ENCODE measurements around the gene PRR20C.
"Not testable (repeated sequence)": the region's sequence is repeated elsewhere in the genome, so short reads cannot be mapped to it uniquely, and the experiment has no call there.

Gene PRR20C

GRCh38 chr13:57153761-57154160 is at the start of gene PRR20C:
Gene PRR20C (plus strand): TSS chr13:57154061. CDS start chr13:57154448, 387 bp downstream.
- not testable (repeated sequence) for DNase-seq (ENCODE audit: low read depth in 2 of 2, low spot score in 1 of 2)

DNA sequence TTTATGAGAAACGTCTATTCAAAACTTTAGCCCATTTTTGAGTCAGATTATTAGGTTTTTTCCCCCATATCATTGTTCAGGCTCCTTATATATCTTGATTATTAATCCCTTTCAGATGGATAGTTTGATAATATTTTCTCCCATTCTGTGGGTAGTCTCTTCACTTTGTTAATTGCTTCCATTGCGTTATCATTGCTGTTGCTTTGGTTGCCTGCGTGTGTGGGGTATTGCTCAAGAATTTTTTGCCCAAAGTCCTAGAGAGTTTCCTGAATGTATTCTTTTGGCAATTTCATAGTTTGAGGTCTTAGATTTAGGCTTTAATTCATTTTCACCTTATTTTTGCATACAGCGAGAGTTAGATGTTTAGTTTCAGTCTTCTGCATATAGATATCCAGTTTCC is 38.9 kb upstream of the PRR20C start:
- no peak for DNase-seq (ENCODE audit: low read depth in 2 of 2, low spot score in 1 of 2)

GRCh38 chr13:57123681-57124080 is 30.2 kb upstream of the PRR20C start:
- no peak for DNase-seq (ENCODE audit: low read depth in 2 of 2, low spot score in 1 of 2)

DNA sequence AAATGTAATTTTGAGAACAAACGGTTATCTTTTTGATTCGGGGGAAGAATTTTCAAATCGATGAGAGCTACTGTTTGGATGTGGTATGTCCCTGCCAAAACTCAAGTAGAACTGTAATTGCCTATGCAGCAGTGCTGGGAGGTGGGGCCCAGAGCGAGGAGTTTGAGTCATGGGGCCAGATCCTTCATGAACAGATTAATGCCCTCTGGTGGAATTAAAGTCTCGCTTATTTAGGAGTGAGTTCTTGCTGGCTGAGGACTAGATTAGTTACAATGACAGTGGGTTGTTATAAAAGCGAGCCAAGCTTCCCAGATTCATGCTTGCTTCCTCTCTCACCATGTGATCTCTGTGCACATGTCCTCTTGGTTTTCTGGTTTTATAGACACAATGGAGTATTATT is 25.0 kb upstream of the PRR20C start:
- no peak for DNase-seq (ENCODE audit: low read depth in 2 of 2, low spot score in 1 of 2)

DNA sequence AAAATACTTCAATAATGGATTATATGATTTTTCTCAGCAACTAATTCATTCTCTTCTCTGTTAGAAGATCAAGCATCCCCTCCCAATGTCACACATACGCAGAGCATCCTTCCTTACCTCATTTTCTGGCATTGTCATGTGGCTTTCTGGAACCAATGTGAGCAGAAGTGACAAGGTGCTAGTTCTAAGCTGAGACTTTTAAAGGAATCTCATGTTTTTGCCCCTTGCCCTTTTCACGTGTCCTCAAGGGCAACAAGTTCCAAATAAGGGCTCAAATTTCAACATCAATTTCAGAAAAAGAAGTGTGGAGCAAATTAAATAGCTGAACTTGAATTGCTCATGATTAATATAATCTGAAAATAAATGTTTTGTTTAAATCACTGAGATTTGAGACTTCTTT is 17.8 kb upstream of the PRR20C start:
- DNase-seq (ENCODE audit: low read depth in 2 of 2, low spot score in 1 of 2): no peak

DNA sequence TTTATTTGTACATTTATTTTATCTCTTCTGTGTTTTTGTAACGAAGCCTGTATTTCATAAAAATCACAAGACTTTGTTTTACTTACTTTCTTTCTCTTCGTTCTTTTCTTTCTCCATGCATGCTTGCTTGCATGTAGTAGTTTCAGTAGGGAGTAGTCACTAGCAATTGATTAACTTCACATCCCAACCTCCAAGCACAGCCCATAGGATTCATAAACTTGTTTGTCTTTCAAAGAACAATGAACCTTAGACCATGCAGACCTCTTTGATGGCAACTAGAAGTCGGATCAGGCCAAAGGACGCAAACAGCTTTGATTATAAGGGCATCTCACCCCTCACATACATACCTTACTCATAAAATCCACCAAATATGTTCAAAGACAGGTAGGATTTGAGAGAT is 16.3 kb upstream of the PRR20C start:
- DNase-seq (ENCODE audit: low read depth in 2 of 2, low spot score in 1 of 2): no peak

- DNase-seq (ENCODE audit: low read depth in 2 of 2, low spot score in 1 of 2): no peak
Measured at GRCh38 chr13:57138988-57139387, 14.9 kb upstream of the PRR20C start.

GRCh38 chr13:57139781-57140180 is 14.1 kb upstream of the PRR20C start:
- DNase-seq (ENCODE audit: low read depth in 2 of 2, low spot score in 1 of 2): not testable (repeated sequence)

DNA sequence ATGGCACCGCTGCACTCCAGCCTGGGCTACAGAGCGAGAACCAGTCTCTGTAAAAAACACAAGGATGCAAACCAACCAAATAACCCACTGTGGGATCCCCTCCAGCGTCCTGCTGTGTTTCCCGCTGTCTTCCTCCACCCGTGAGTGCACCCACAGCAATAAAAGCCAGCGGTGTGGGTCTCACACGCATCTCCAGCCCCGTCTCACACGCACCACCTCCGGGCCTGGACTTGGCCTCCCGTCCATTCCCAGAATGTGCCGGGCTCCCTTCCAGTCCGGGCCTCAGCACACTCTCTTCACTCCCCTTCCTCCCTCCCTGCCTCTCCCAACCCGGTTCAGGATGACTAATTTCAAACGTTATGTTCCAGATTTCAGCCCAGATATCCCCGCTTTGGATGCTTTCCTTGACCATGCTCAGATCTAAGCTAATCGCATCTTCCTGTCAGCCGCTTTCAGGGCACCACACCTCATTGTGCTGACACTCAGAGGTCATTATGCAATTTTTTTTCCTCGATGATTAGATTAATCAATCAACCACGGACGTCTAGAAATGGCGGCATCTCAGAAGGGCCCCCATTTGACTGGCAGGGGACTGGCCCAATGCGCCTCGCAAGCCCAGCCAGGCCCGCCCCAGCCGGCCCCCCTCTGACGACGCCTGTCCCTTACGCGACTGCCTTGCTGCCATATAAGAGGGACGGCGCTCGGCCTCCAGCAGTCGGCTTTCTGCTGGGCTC is 13.5 kb upstream of the PRR20C start, which contains the start of gene PRR20A:
PRR20A (plus strand) TSS at position 684 of the 734 bp plus-strand sequence. CDS start 387 bp downstream, outside the sequence.
- not testable (repeated sequence) for DNase-seq (ENCODE audit: low read depth in 2 of 2, low spot score in 1 of 2)

GRCh38 chr13:57147188-57147587 is 6.7 kb upstream of the PRR20C start, which contains the start of gene PRR20B:
Gene PRR20B (plus strand): TSS chr13:57147488. CDS start chr13:57147875, 387 bp downstream.
- DNase-seq (ENCODE audit: low read depth in 2 of 2, low spot score in 1 of 2): not testable (repeated sequence)

GRCh38 chr13:57148106-57148505 is 5.8 kb upstream of the PRR20C start:
- not testable (repeated sequence) for DNase-seq (ENCODE audit: low read depth in 2 of 2, low spot score in 1 of 2)

DNA sequence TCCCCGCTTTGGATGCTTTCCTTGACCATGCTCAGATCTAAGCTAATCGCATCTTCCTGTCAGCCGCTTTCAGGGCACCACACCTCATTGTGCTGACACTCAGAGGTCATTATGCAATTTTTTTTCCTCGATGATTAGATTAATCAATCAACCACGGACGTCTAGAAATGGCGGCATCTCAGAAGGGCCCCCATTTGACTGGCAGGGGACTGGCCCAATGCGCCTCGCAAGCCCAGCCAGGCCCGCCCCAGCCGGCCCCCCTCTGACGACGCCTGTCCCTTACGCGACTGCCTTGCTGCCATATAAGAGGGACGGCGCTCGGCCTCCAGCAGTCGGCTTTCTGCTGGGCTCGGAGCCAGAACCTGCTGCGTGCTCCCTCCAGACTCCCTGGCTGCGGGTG is 6.5 kb downstream of the PRR20C start, which contains the start of gene PRR20D:
PRR20D (plus strand) TSS at position 301 of the 400 bp plus-strand sequence. CDS start 387 bp downstream, outside the sequence.
- DNase-seq (ENCODE audit: low read depth in 2 of 2, low spot score in 1 of 2): not testable (repeated sequence)

- not testable (repeated sequence) for DNase-seq (ENCODE audit: low read depth in 2 of 2, low spot score in 1 of 2)
Measured at GRCh38 chr13:57166897-57167296, 13.0 kb downstream of the PRR20C start, which contains the start of gene PRR20E. Gene PRR20E (plus strand): TSS chr13:57167197. CDS start chr13:57167584, 387 bp downstream.

DNA sequence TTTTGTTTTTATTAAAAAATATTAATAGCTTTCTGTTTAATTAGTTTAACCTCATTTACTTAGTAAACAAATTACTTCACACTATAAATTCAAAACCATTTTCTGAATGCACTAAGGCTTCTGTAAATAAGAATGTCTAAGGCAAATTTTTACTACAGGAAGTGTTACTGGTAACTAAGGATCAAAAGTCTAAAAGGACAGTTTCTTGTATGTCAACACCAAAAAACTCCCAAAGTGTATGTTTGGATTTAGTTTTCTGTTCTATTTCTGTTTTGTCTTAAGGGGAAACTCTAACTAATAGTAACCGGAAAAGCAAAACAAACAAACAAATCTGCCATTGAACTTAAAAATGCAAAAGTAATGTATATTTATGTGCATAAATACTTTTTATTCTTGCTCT is 37.8 kb downstream of the PRR20C start:
- DNase-seq (ENCODE audit: low read depth in 2 of 2, low spot score in 1 of 2): no peak

Data from stimulated activated CD8-positive, alpha-beta memory T cell treated with anti-CD3 and anti-CD28 coated beads, Interleukin-4, amount 100 ng/mL, for 1 hour (primary cell).